Measurements from ENCODE around the gene PKNOX2. TPM values are rescaled to one million over a fixed set of nuclear protein-coding genes. Genes with fewer than 3 reads are reported as not detected.

PKNOX2 gene
- total RNA-seq, 2 experiments from 2014 or later: not detected

- POLR2A ChIA-PET: interaction anchor here (0.6 kb wide), 1 partner anchor 95 kb away, joined by 3 read pairs; no protein-coding TSS in a partner anchor
- Histone ChIP-seq H3K9me3 (ENCODE audit: low read length) (no peaks in the 10 kb centered on the region), H3K36me3 (ENCODE audit: insufficient read depth, low read length) (no peaks in the 10 kb centered on the region), H3K4me1 (ENCODE audit: insufficient read depth, low read length, poor library complexity, severe bottlenecking) (no peaks in the 10 kb centered on the region), H3K4me3 (ENCODE audit: low read depth, low read length, poor library complexity, severe bottlenecking) (no peak overlapping the region), H2AFZ (ENCODE audit: low read length) (no peak overlapping the region), H3K4me2 (ENCODE audit: low read length) (no peak overlapping the region), H3K79me2 (ENCODE audit: insufficient read depth, low read depth, low read length) (no peaks in the 10 kb centered on the region), H3K27ac (ENCODE audit: low read depth, low read length, poor library complexity, severe bottlenecking) (no peak overlapping the region), H4K20me1 (ENCODE audit: insufficient read depth, low read length) (no peaks in the 10 kb centered on the region), H3K9me2 (ENCODE audit: insufficient read depth, low read length) (no peaks in the 10 kb centered on the region)
- CTCF ChIA-PET (ENCODE audit: unreplicated experiment): no interaction called here
- intact Hi-C loops (cut with micrococcal nuclease; ENCODE audit: unreplicated experiment): no loop called here
- TF ChIP-seq EZH2phosphoT487 (IDR thresholded peaks at IDR 0.05; ENCODE audit: borderline replicate concordance, low read depth, low read length): no peak
- no peak for TF ChIP-seq CTCF (conservative IDR thresholded peaks at IDR 0.05; ENCODE audit: low read length)
- DNase-seq (ENCODE audit: low spot score): no peak
- BruUV-seq (replicated peaks): no TSS peak
Observed at GRCh38 chr11:125164091-125164421, 495 bp upstream of the PKNOX2 start.

GRCh38 chr11:125165111-125165842, 726 bp downstream of the PKNOX2 start:
- no peak overlapping the region for H3K27ac ChIP-seq (ENCODE audit: low read depth, low read length, poor library complexity, severe bottlenecking)
- no peaks in the 10 kb centered on the region for H3K9me3 ChIP-seq (ENCODE audit: low read length)
- TF ChIP-seq EZH2phosphoT487 (IDR thresholded peaks at IDR 0.05; ENCODE audit: borderline replicate concordance, low read depth, low read length) (no peak), CTCF (conservative IDR thresholded peaks at IDR 0.05; ENCODE audit: low read length) (no peak)
- no peaks in the 10 kb centered on the region for H3K9me2 ChIP-seq (ENCODE audit: insufficient read depth, low read length)
- H3K4me1 ChIP-seq (ENCODE audit: insufficient read depth, low read length, poor library complexity, severe bottlenecking): no peaks in the 10 kb centered on the region
- intact Hi-C loops (cut with micrococcal nuclease; ENCODE audit: unreplicated experiment): no loop called here
- DNase-seq (ENCODE audit: low spot score): no peak
- no peaks in the 10 kb centered on the region for H3K36me3 ChIP-seq (ENCODE audit: insufficient read depth, low read length)
- no peak overlapping the region for H3K4me2 ChIP-seq (ENCODE audit: low read length)
- H2AFZ ChIP-seq (ENCODE audit: low read length): no peak overlapping the region
- no TSS peak for BruUV-seq (replicated peaks)
- ChIA-PET POLR2A (no interaction called here), CTCF (ENCODE audit: unreplicated experiment) (no interaction called here)
- no peaks in the 10 kb centered on the region for H4K20me1 ChIP-seq (ENCODE audit: insufficient read depth, low read length)
- no peak overlapping the region for H3K4me3 ChIP-seq (ENCODE audit: low read depth, low read length, poor library complexity, severe bottlenecking)
- no peaks in the 10 kb centered on the region for H3K79me2 ChIP-seq (ENCODE audit: insufficient read depth, low read depth, low read length)

Measured in OCI-LY7 (cell line).